WERI-Rb-1 (cell line): Measurements from ENCODE around the gene LRRTM1.
A peak's percentile ranks its signal among the peaks of the same experiment; 100 is the strongest.

ENCODE experiments used
- DNase-seq: peaks from one replicate; pipeline ENCODE4 v3.0.0-alpha.2; 2020
- H3K27ac ChIP-seq: fragments of 250-450 bp; sonication (Bioruptor Pico); 2 replicates; pipeline ENCODE4 v1.5.1; 2020; ENCODE audit warnings: mild to moderate bottlenecking, moderate library complexity
- H3K27me3 ChIP-seq: fragments of 250-450 bp; sonication (Bioruptor Pico); 2 replicates; pipeline ENCODE4 v1.5.1; 2021; ENCODE audit warnings: mild to moderate bottlenecking, low read depth, moderate library complexity; ENCODE audit not compliant: insufficient read depth, severe bottlenecking
- H3K36me3 ChIP-seq: fragments of 250-450 bp; sonication (Bioruptor Pico); 2 replicates; pipeline ENCODE4 v1.5.1; 2020; ENCODE audit warnings: mild to moderate bottlenecking, moderate library complexity
- H3K4me3 ChIP-seq: 2 replicates; pipeline ENCODE4 v1.5.1; 2011; ENCODE audit warnings: low read depth, mild to moderate bottlenecking, control low read depth, low read length
- H3K9me3 ChIP-seq: fragments of 250-450 bp; sonication (Bioruptor Pico); 2 replicates; pipeline ENCODE4 v1.5.1; 2021; ENCODE audit warnings: mild to moderate bottlenecking, moderate library complexity; ENCODE audit not compliant: severe bottlenecking
- CTCF ChIP-seq: IDR thresholded peaks from 2 replicates; pipeline ENCODE4 v1.5.1; 2011; ENCODE audit warnings: low read depth, mild to moderate bottlenecking, control low read depth, inconsistent platforms, low read length

LRRTM1 gene

DNA sequence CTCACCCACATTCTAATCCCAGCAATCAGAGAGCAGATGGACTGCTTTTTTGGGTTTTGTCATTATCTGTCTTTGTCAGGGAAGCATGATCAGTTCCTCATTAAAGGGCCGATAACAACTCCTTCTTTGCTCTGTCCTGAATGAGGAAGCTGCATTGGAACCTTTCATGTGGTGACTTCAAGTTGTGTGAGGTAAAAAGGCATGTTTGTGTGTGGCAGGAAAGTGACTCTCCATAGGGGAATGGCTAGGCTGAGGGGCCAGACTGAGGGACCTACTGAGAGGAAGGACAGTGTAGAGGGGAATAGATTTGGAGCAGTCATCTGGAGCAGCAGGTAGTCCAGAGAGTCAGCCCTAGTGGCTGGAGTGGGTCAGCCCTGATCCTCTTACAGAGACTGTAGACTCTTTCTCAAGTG, 23.6 kb upstream of the LRRTM1 start:
- Histone ChIP-seq H3K9me3 (no peaks in the 10 kb centered on the region), H3K4me3 (no peak overlapping the region; the same call in 1 of the 2 replicates), H3K36me3 (no peaks in the 10 kb centered on the region), H3K27ac (peak overlapping the region; percentile 7; the same call in 1 of the 2 replicates), H3K27me3 (no peaks in the 10 kb centered on the region)
- DNase-seq = peak; percentile 76
- TF ChIP-seq CTCF = peak; percentile 68

DNA sequence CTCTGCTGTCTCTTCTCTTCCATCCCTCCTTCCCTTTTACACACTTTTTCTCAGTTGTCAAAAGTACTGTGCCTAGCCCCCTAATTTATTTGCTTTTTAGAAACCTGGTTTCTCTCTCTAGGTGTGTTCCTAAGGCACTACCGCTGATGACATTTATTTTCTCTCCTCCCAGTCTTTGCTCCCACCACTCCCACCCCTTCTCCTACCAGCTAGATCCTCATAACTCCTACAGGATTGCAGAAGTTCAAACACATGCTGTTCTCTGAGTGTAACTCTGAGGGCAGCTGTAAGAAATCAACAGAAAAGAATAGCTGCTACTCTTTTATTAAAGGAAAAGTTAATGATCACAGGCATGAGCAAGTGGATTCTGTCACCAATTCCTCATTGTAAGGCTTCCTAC, 22.3 kb upstream of the LRRTM1 start:
- Histone ChIP-seq H3K27me3 (no peaks in the 10 kb centered on the region), H3K4me3 (no peak overlapping the region), H3K27ac (no peak overlapping the region), H3K9me3 (no peaks in the 10 kb centered on the region), H3K36me3 (no peaks in the 10 kb centered on the region)
- DNase-seq = no peak
- no peak for TF ChIP-seq CTCF

DNA sequence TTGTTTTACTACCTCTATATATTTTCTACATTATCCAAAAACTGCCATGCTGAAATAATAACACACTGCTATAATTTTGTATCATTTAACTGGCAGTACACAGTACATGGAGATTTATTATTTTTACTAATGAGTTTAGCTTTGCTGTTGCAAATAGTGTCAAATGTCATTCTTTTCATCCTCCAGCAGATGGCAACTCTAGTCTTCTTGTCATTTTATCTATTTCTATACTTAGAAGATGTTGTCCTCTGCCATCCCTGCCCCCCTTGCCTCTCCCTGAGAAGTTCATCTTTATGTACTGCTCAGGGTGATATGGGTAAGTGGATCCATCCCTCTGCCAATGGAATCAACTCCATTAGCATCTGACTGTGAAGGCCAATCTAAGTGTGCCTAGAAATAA, 21.7 kb upstream of the LRRTM1 start:
- Histone ChIP-seq H3K36me3 (no peaks in the 10 kb centered on the region), H3K27ac (no peak overlapping the region), H3K9me3 (no peaks in the 10 kb centered on the region), H3K27me3 (no peaks in the 10 kb centered on the region), H3K4me3 (no peak overlapping the region)
- TF ChIP-seq CTCF = peak; percentile 46
- peak; percentile 74 for DNase-seq

GRCh38 chr2:80324525-80324924, 20.0 kb upstream of the LRRTM1 start:
- no peak for TF ChIP-seq CTCF
- Histone ChIP-seq H3K4me3 (no peak overlapping the region), H3K9me3 (no peaks in the 10 kb centered on the region), H3K27me3 (no peaks in the 10 kb centered on the region), H3K27ac (no peak overlapping the region), H3K36me3 (no peaks in the 10 kb centered on the region)
- no peak for DNase-seq

- DNase-seq = no peak
- Histone ChIP-seq H3K27ac (no peak overlapping the region), H3K4me3 (no peak overlapping the region), H3K9me3 (no peaks in the 10 kb centered on the region), H3K36me3 (no peaks in the 10 kb centered on the region), H3K27me3 (no peaks in the 10 kb centered on the region)
- TF ChIP-seq CTCF = no peak
Observed at GRCh38 chr2:80323610-80324009, 19.1 kb upstream of the LRRTM1 start.

- no peaks in the 10 kb centered on the region for H3K27me3 ChIP-seq
- H3K9me3 ChIP-seq = no peaks in the 10 kb centered on the region
- DNase-seq = no peak
- no peaks in the 10 kb centered on the region for H3K36me3 ChIP-seq
- no peak overlapping the region for H3K27ac ChIP-seq
- TF ChIP-seq CTCF = no peak
- no peak overlapping the region for H3K4me3 ChIP-seq
Observed at GRCh38 chr2:80322958-80323357, 18.4 kb upstream of the LRRTM1 start.
